Choroid plexus epithelial cell (primary cell): ENCODE measurements around the gene KCTD7.
"Not testable (repeated sequence)": the region's sequence is repeated elsewhere in the genome, so short reads cannot be mapped to it uniquely, and the experiment has no call there.

Source experiments
- DNase-seq: peaks from one replicate; pipeline ENCODE4 v3.0.0-alpha.2; 2010; ENCODE audit warnings: low read depth
- H3K4me3 ChIP-seq: 2 replicates; pipeline ENCODE4 v1.5.1; 2011; ENCODE audit warnings: low read depth, mild to moderate bottlenecking, control low read depth, low read length, moderate library complexity
- CTCF ChIP-seq: conservative IDR thresholded peaks from 2 replicates; pipeline ENCODE4 v1.5.1; 2011; ENCODE audit warnings: low read depth, mild to moderate bottlenecking, control low read depth, inconsistent platforms, low read length, moderate library complexity

Gene KCTD7

GRCh38 chr7:66640802-66641525 is 12.3 kb downstream of the KCTD7 start:
- no peak for DNase-seq
- TF ChIP-seq CTCF, result no peak
- H3K4me3 ChIP-seq, result no peak overlapping the region

- TF ChIP-seq CTCF, result no peak
- DNase-seq, result no peak
Measured at GRCh38 chr7:66641526-66641871, 12.8 kb downstream of the KCTD7 start.

GRCh38 chr7:66642186-66642585 is 13.5 kb downstream of the KCTD7 start:
- DNase-seq, result no peak
- H3K4me3 ChIP-seq, result no peak overlapping the region
- no peak for TF ChIP-seq CTCF

More at GRCh38 chr7:66641526-66641871, 12.8 kb downstream of the KCTD7 start:
- no peak overlapping the region for H3K4me3 ChIP-seq

- no peak for TF ChIP-seq CTCF
- H3K4me3 ChIP-seq, result no peak overlapping the region
- no peak for DNase-seq
Measured at GRCh38 chr7:66642932-66643331, 14.3 kb downstream of the KCTD7 start.

DNA sequence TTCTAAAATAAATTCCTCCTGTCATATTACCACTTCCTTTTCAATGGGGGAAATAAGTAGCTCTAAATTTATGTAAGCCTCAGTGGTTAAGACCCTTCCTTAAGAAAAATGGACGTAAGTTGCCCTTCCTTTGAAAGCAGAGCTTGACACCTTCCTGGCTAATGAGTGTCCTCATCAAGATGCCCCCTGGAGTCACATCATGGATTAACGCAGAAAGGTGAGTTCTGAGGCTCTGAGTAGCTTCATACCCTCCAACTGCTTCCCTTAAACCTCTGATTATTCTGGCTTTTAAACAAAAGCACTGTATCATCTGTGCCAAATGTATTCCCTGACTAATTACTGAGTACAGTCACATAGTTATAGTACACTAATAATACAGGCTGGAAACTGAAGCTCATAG is 14.7 kb downstream of the KCTD7 start:
- no peak for DNase-seq
- TF ChIP-seq CTCF, result no peak
- H3K4me3 ChIP-seq, result no peak overlapping the region

- not testable (repeated sequence) for DNase-seq, H3K4me3 ChIP-seq
Measured at GRCh38 chr7:66651026-66651425, 22.3 kb downstream of the KCTD7 start.

- DNase-seq, result not testable (repeated sequence)
- peak overlapping the region; percentile 85 for H3K4me3 ChIP-seq
Measured at GRCh38 chr7:66653719-66654274, 25.1 kb downstream of the KCTD7 start.

DNA sequence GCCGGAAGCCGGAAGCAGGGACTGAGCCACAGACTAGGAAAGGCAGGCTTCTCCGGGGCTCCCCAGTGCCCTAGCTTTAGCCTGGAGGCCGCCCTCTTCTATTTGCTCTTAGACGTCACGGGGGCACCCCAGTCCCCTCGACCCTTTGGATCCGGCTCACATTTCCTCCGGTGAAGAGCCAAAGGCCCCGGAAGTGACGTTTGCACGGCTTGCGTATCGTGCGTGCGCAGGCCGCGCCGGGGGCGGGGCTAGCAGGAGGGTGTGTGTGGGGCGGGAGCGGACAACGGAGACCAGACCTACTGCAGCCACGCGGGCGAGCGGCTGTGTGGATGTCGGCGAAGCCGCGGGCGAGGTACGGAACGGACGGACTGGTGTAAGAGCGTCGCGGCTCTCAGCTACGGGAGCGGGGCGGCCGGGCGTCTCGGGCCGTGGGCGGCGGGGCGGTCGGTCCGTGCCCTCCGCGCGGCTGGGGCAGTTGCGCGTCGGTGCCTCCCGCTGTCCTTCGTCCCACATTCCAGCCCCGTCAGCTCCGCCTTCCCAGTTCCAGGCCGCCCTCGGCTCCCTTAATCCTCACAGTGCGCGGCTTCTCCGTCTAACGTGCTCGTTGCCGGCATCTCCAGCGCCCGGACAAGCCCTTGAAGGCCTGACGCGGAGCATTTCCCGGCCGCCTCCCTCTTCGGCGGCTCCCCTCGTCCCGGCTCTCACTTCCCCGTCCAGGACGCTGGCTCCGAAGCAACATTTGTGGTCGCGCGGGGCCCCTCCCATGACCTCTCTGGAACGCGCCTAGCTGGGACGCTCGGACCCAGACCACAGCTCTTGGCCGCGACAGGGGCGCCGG is 25.8 kb downstream of the KCTD7 start:
- no peak for TF ChIP-seq CTCF
- peak overlapping the region; percentile 85 for H3K4me3 ChIP-seq
- peak; percentile 99 for DNase-seq
